K562 (cell line): ENCODE data around the gene GOLPH3. TPM values are rescaled to one million over a fixed set of nuclear protein-coding genes. Genes with fewer than 3 reads are reported as not detected.

Experiments
- ATAC-seq: fragments of 200-7000 bp; cut with Tn5 transposase; 3 replicates; pipeline ENCODE4 v1.9.1; 2020; ENCODE audit warnings: moderate library complexity
- BruUV-seq: library from RNA; stranded (reverse); fragments of 400-500 nt; replicated peaks from 2 replicates; lab custom pipeline; 2021; lab: Mats Ljungman, UMichigan
- CTCF ChIA-PET: fragments of 300-600 bp; formaldehyde crosslinking; extraction: SDS; loops from one replicate; lab custom pipeline; 2021; ENCODE audit warnings: low intra/inter-chr PET ratio; lab: Yijun Ruan, JAX
- POLR2A ChIA-PET: fragments of 300-600, 350-650 bp; sonication (Branson Sonifier 250); formaldehyde crosslinking; extraction: SDS; loops from one replicate; lab custom pipeline; 2021; ENCODE audit warnings: antibody characterized with exemption, inconsistent platforms; lab: Yijun Ruan, JAX
- DNase-seq, 4 experiments: peaks; one replicate each; pipeline versions ENCODE4 v3.0.0 to v3.0.0-alpha.2; 2011 to 2018; ENCODE audit warnings: low spot score in 3 of 4, mixed read lengths in 3 of 4; ENCODE audit errors: extremely low read depth in 1 of 4
- FAIRE-seq: peaks from 2 replicates; lab custom pipeline; 2011; peaks lifted over from hg19 to GRCh38; lab: Jason Lieb, UNC
- H2AFZ ChIP-seq: 2 replicates; pipeline ENCODE4 v1.6.0; 2011; ENCODE audit warnings: low read depth, low read length, control low read depth, inconsistent platforms
- H3K27ac ChIP-seq: fragments of 200-600 bp; 3 replicates; pipeline ENCODE4 v1.8.0; 2011; ENCODE audit warnings: low read depth, mild to moderate bottlenecking, control low read depth, inconsistent platforms, low read length, moderate library complexity, mixed read lengths; ENCODE audit errors: extremely low read depth
- H3K27me3 ChIP-seq, 2 experiments: fragments of 300-600 bp in 1 of 2; 2 replicates in 1 of 2; 3 replicates in 1 of 2; pipeline versions ENCODE4 v1.6.0 to v1.8.0; 2011; ENCODE audit warnings: inconsistent platforms in 2 of 2, low read length in 2 of 2, mild to moderate bottlenecking in 1 of 2, mixed read lengths in 1 of 2, moderate library complexity in 1 of 2; ENCODE audit not compliant: control insufficient read depth in 2 of 2, insufficient read depth in 2 of 2
- H3K36me3 ChIP-seq: fragments of 300-600 bp; 3 replicates; pipeline ENCODE4 v1.8.0; 2011; ENCODE audit warnings: mild to moderate bottlenecking, low read length, inconsistent platforms; ENCODE audit not compliant: control insufficient read depth, insufficient read depth
- H3K4me1 ChIP-seq, 2 experiments: fragments of 200-600 bp in 1 of 2; replicated peaks in 1 of 2; 2 replicates in 1 of 2; 3 replicates in 1 of 2; pipeline versions ENCODE4 v1.5.1 to v1.8.0; 2011; ENCODE audit warnings: inconsistent platforms in 2 of 2, low read length in 2 of 2, mild to moderate bottlenecking in 1 of 2, mixed read lengths in 1 of 2, moderate library complexity in 1 of 2; ENCODE audit not compliant: control insufficient read depth in 2 of 2, insufficient read depth in 2 of 2
- H3K4me2 ChIP-seq: 2 replicates; pipeline ENCODE4 v1.6.1; 2011; ENCODE audit warnings: low read length, control low read depth, inconsistent platforms, mixed read lengths; ENCODE audit not compliant: insufficient read depth
- H3K4me3 ChIP-seq: fragments of 200-600 bp; sonication (generic), shearing (Covaris generic); 2 replicates; pipeline ENCODE4 v1.5.1; 2016; ENCODE audit warnings: control low read depth, inconsistent platforms
- H3K79me2 ChIP-seq: fragments of 200-600 bp; 3 replicates; pipeline ENCODE4 v1.8.0; 2011; ENCODE audit warnings: low read length, inconsistent platforms; ENCODE audit not compliant: control insufficient read depth, insufficient read depth
- H3K9ac ChIP-seq, 2 experiments: 2 replicates each; pipeline versions ENCODE4 v1.6.0 to v1.6.1; 2011; ENCODE audit warnings: low read depth in 2 of 2, low read length in 2 of 2, control low read depth in 1 of 2, inconsistent platforms in 1 of 2, mild to moderate bottlenecking in 1 of 2, mixed read lengths in 1 of 2; ENCODE audit not compliant: insufficient read depth in 1 of 2
- H3K9me1 ChIP-seq: one replicate; pipeline ENCODE4 v1.6.0; 2011; ENCODE audit warnings: inconsistent platforms, mild to moderate bottlenecking, low read length, moderate library complexity; ENCODE audit not compliant: control insufficient read depth, insufficient read depth
- H3K9me3 ChIP-seq: replicated peaks from 2 replicates; pipeline ENCODE4 v1.5.1; 2011; ENCODE audit warnings: low read depth, low read length, inconsistent platforms; ENCODE audit not compliant: control insufficient read depth, insufficient read depth
- H4K20me1 ChIP-seq: replicated peaks from 2 replicates; pipeline ENCODE4 v1.6.1; 2011; ENCODE audit warnings: low read length, inconsistent platforms, mixed read lengths; ENCODE audit not compliant: control insufficient read depth, insufficient read depth
- BHLHE40 ChIP-seq: IDR thresholded peaks from 2 replicates; pipeline ENCODE4 v1.6.1; 2011; ENCODE audit warnings: low read length, improper control_type of control experiment
- HDAC3 ChIP-seq: fragments of 450-650 bp; IDR thresholded peaks from 2 replicates; pipeline ENCODE4 v1.6.1; 2018; ENCODE audit warnings: borderline replicate concordance, mild to moderate bottlenecking, moderate library complexity; ENCODE audit not compliant: partially characterized antibody
- HLTF ChIP-seq: fragments of 450-650 bp; IDR thresholded peaks from 2 replicates; pipeline ENCODE4 v1.6.1; 2016
- HMGXB4 ChIP-seq: sonication (generic); formaldehyde crosslinking; IDR thresholded peaks from 2 replicates; pipeline ENCODE4 v1.8.1; 2023; ENCODE audit warnings: mild to moderate bottlenecking, missing genetic modification reagents
- MCM2 ChIP-seq: fragments of 450-650 bp; IDR thresholded peaks from 2 replicates; pipeline ENCODE4 v1.6.1; 2017; ENCODE audit warnings: low read depth, mild to moderate bottlenecking
- NR1H2 ChIP-seq: sonication (generic); formaldehyde crosslinking; IDR thresholded peaks from 2 replicates; pipeline ENCODE4 v1.4.0; 2020; ENCODE audit warnings: mild to moderate bottlenecking, missing genetic modification reagents
- PPARD ChIP-seq: fragments of 250-450 bp; sonication (Bioruptor Pico); IDR thresholded peaks from 2 replicates; pipeline ENCODE4 v1.8.0; 2022; ENCODE audit warnings: inconsistent platforms, mild to moderate bottlenecking, moderate library complexity
- RAD51 ChIP-seq: fragments of 450-650 bp; IDR thresholded peaks from 2 replicates; pipeline ENCODE4 v1.7.1; 2016; ENCODE audit warnings: low read depth, mild to moderate bottlenecking, borderline replicate concordance
- RBBP5 ChIP-seq: fragments of 200-600 bp; sonication (generic); IDR thresholded peaks from 2 replicates; pipeline ENCODE4 v1.6.1; 2012; ENCODE audit warnings: borderline replicate concordance, mild to moderate bottlenecking, low read length, control low read depth, inconsistent platforms; ENCODE audit not compliant: insufficient read depth, poor library complexity, severe bottlenecking
- SP1 ChIP-seq: sonication (generic); formaldehyde crosslinking; IDR thresholded peaks from 2 replicates; pipeline ENCODE4 v1.8.1; 2022; ENCODE audit warnings: mild to moderate bottlenecking, missing genetic modification reagents
- SRSF7 ChIP-seq: fragments of 200-400 bp; formaldehyde crosslinking; optimal IDR thresholded peaks from 2 replicates; pipeline ENCODE3; 2017; ENCODE audit warnings: mild to moderate bottlenecking, low read depth, low read length
- TAF9B ChIP-seq: fragments of 450-650 bp; IDR thresholded peaks from 2 replicates; pipeline ENCODE4 v1.6.1; 2018; ENCODE audit warnings: mild to moderate bottlenecking; ENCODE audit not compliant: partially characterized antibody
- UBTF ChIP-seq, 2 experiments: IDR thresholded peaks; 2 replicates each; pipeline ENCODE4 v1.6.1; 2012; ENCODE audit warnings: improper control_type of control experiment in 2 of 2, low read depth in 2 of 2, low read length in 2 of 2, borderline replicate concordance in 1 of 2
- ZNF655 ChIP-seq: fragments of 250-450 bp; sonication (Bioruptor Pico); IDR thresholded peaks from 2 replicates; pipeline ENCODE4 v1.5.0; 2021
- WGBS: fragments of 100-300 bp; shearing (Covaris generic); methylation state at CpG from one replicate; pipeline ENCODE4 v1.1.6; 2016; ENCODE audit warnings: low coverage, mixed read lengths; ENCODE audit not compliant: insufficient coverage; ENCODE audit errors: missing lambda C conversion rate; 5-methylcytosine and 5-hydroxymethylcytosine counted together
- in situ Hi-C: fragments of 300-500 bp; cut with MboI; formaldehyde crosslinking; loops from 4 replicates; pipeline ENCODE4 v1.15.0; 2018; ENCODE audit warnings: inconsistent platforms, mixed read lengths
- intact Hi-C: fragments of 100-400 bp; cut with micrococcal nuclease; formaldehyde crosslinking; loops from 2 replicates; pipeline ENCODE4 v1.14.2; 2022
- polyA plus RNA-seq, 8 experiments: library from polyadenylated mRNA; depleted of rRNA in 4 of 8; stranded (reverse) in 5 of 8; unstranded in 3 of 8; fragments of >200 nt; fragmentation: Nextera tagmentation in 2 of 8; fragmentation: Illumina TruSeq in 1 of 8; extraction: Ambion mirVana in 2 of 8; extraction: Trizol in 1 of 8; gene quantifications; 2 replicates each; pipeline versions ENCODE4 v1.2.1 to v1.2.3, GENCODE V29; 2011 to 2014; ENCODE audit warnings: inconsistent platforms in 1 of 8, missing spikeins in 1 of 8
- total RNA-seq, 7 experiments: library from RNA; depleted of rRNA in 6 of 7; stranded (reverse); fragments of >200 nt in 6 of 7; fragmentation: Illumina TruSeq in 2 of 7; extraction: Trizol in 2 of 7; gene quantifications; 2 replicates each; pipeline versions ENCODE4 v1.2.1 to v1.2.3, GENCODE V29; 2011 to 2021; ENCODE audit warnings: low replicate concordance in 1 of 7
- TF ChIP-seq, protein P1 (sequence below): IDR thresholded peaks from 3 replicates; pipeline ENCODE4 v1.6.1; 2011; ENCODE audit warnings: borderline replicate concordance, mild to moderate bottlenecking; ENCODE audit not compliant: insufficient read length, insufficient read depth

Gene GOLPH3
- total and polyA plus RNA-seq, 9 of the 15 experiments (the other 6 are each of a cell fraction or from before 2014, with no cell fraction given): 18.8 to 94.6 (median 55.1) TPM

DNA sequence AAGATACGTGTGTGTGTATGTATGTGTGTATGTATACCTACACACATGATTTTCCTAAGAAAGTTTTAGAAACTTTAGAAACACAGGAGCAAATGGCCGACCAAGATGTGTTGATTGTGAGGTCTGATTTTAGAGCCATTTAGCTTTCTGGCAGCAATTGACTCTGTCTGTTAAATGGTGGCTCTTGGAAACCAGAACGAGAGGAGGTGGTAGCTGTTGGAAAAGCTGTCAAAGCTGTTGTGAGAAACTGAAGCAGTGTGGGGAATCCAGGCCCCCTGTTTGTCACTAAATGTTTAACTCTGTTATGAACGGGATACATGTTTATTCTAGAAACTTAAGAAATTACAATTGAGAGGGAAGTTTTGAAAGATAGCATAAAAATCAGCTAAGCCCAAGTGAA, 91.4 kb downstream of the GOLPH3 start:
- Histone ChIP-seq H3K27ac (no peak overlapping the region), H3K4me2 (no peak overlapping the region), H3K79me2 (no peaks in the 10 kb centered on the region), H3K9ac (no peak overlapping the region), H3K4me3 (no peak overlapping the region), H3K27me3 (peaks cover 15 to 24% of the 10 kb centered on the region in 2 experiments), H4K20me1 (no peaks in the 10 kb centered on the region; the same call in 1 of the 2 replicates), H3K9me1 (no peaks in the 10 kb centered on the region), H3K36me3 (no peaks in the 10 kb centered on the region), H2AFZ (no peak overlapping the region), H3K9me3 (no peaks in the 10 kb centered on the region), H3K4me1 (peaks cover 0 to 5% of the 10 kb centered on the region in 2 experiments; a peak in 1 of 5 replicates)
- WGBS: 5% methylated on average over 4 of the region's 4 CpGs
- in situ Hi-C loops: no loop called here
- ChIA-PET POLR2A (interaction anchor here (0.6 kb wide), 1 partner anchor 118 kb away, joined by 3 read pairs; no protein-coding TSS in a partner anchor), CTCF (no interaction called here)
- ATAC-seq: no peak
- BruUV-seq: no TSS peak
- FAIRE-seq: no peak
- TF ChIP-seq HMGXB4 (CRISPR knock-in tag): no peak
- no peak for TF ChIP-seq NR1H2 (CRISPR knock-in tag)
- no peak for TF ChIP-seq ZNF655
- TF ChIP-seq RAD51: no peak
- no peak for TF ChIP-seq PPARD (CRISPR knock-in tag)
- no peak for TF ChIP-seq UBTF (IDR thresholded peaks at IDR 0.05; ENCODE audit: borderline replicate concordance in 1 of 2, low read depth in 2 of 2, low read length in 2 of 2)
- TF ChIP-seq MCM2: no peak
- TF ChIP-seq SRSF7: no peak
- TF ChIP-seq SP1 (CRISPR knock-in tag): no peak
- no peak for TF ChIP-seq RBBP5
- TF ChIP-seq, protein P1, sequence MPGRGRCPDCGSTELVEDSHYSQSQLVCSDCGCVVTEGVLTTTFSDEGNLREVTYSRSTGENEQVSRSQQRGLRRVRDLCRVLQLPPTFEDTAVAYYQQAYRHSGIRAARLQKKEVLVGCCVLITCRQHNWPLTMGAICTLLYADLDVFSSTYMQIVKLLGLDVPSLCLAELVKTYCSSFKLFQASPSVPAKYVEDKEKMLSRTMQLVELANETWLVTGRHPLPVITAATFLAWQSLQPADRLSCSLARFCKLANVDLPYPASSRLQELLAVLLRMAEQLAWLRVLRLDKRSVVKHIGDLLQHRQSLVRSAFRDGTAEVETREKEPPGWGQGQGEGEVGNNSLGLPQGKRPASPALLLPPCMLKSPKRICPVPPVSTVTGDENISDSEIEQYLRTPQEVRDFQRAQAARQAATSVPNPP: no peak
- no peak for TF ChIP-seq BHLHE40
- TF ChIP-seq TAF9B: no peak
- no peak for TF ChIP-seq HDAC3
- TF ChIP-seq HLTF: no peak
- no peak for DNase-seq
- intact Hi-C loops: loop anchor here (10.0 kb wide), 1 partner anchor 418 kb away; no protein-coding TSS in a partner anchor
